ENCODE measurements around the gene IGF2BP2. TPM values are rescaled to one million over a fixed set of nuclear protein-coding genes. Genes with fewer than 3 reads are reported as not detected.

The IGF2BP2 gene
- total RNA-seq, 6 experiments from 2014 or later = 97.2 to 111 (median 100.0) TPM

DNA sequence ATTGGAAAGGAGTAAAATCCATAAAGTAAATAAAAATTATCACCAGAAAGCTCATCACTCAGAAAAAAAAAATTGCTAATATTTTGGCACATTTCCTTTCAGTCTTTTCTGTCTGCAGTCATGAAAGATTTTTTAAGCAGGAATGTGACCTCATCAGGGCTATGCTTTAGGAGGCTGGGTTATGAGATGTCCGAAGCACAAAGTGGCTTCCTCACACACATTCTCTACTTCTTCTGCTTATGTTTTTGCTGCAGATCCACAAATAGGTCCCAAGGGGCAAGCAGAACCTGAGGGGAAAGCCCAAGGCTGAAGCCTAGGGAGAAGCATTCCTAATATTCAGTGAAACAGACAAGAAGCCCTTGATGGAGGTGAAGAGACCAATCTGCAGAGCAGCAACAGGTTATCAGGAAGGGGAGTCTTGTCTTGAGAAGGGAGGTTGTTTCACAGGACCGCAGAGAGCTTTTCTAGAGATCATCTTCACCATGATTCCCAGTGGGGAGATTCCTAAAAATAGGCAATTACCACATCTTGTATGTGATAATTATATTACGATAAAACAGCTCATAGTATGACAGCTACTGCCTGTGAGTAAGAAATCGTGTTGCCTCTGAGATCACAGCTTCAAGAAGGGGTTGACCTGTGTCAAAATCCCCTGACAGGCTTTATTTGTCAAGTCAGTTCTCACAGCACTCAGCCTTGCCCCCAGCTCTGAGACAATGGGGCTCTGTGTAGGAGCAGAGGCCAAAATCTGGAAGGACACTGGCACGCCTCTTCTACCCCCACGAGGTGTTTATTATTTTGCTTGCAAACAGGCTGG lies 60.5 kb downstream of the IGF2BP2 start:
- Mint-ChIP-seq H3K9me3 (no peaks in the 10 kb centered on the region), H3K36me3 (ENCODE audit: low read depth) (no peaks in the 10 kb centered on the region), H3K27me3 (ENCODE audit: insufficient read depth) (peaks cover 4% of the 10 kb centered on the region; the same call in 1 of the 2 replicates), H3K27ac (peak overlapping the region; percentile 91), H3K4me3 (peak overlapping the region; percentile 77), H3K4me1 (ENCODE audit: low read depth) (peaks cover 88% of the 10 kb centered on the region)
- no peak for DNase-seq
- TF ChIP-seq, protein P1, sequence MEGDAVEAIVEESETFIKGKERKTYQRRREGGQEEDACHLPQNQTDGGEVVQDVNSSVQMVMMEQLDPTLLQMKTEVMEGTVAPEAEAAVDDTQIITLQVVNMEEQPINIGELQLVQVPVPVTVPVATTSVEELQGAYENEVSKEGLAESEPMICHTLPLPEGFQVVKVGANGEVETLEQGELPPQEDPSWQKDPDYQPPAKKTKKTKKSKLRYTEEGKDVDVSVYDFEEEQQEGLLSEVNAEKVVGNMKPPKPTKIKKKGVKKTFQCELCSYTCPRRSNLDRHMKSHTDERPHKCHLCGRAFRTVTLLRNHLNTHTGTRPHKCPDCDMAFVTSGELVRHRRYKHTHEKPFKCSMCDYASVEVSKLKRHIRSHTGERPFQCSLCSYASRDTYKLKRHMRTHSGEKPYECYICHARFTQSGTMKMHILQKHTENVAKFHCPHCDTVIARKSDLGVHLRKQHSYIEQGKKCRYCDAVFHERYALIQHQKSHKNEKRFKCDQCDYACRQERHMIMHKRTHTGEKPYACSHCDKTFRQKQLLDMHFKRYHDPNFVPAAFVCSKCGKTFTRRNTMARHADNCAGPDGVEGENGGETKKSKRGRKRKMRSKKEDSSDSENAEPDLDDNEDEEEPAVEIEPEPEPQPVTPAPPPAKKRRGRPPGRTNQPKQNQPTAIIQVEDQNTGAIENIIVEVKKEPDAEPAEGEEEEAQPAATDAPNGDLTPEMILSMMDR (IDR thresholded peaks at IDR 0.05) = no peak

DNA sequence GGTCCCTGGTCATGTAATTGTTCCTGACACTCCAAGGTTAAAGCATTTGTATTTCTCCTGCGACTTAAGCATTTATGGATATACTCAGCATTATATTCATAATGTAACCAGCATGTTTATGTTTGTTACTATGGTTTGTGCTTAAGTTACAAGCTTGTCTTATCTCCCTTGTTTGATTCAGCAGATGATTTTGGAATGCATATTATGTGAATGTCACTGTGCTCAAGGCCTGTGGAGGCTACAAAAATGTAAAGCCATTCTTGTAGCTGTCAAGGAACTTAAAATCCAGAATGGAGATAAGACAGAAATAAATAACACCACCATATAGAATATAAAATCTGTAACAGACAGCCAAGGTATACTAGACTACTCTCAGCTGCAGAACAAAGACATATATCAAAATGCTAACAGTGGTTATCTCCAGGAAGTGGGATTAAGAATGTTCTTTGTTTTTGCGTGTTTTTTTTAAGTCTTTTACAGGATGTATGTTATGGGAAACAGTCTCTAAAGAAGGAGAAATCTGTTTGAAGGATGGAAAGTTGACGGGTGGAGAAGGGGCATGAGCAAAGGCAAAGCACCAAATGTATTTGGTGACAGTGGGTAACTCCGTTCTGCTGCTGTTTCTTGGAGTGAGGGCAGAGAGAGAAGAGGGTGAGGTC lies 61.4 kb downstream of the IGF2BP2 start:
- Mint-ChIP-seq H3K27me3 (ENCODE audit: insufficient read depth) (peaks cover 4% of the 10 kb centered on the region; the same call in 1 of the 2 replicates), H3K4me1 (ENCODE audit: low read depth) (peaks cover 94% of the 10 kb centered on the region), H3K4me3 (peak overlapping the region; percentile 23; the same call in 1 of the 2 replicates), H3K27ac (peak overlapping the region; percentile 81), H3K9me3 (no peaks in the 10 kb centered on the region), H3K36me3 (ENCODE audit: low read depth) (no peaks in the 10 kb centered on the region)
- peak; percentile 12 for DNase-seq
- TF ChIP-seq, protein P1 (IDR thresholded peaks at IDR 0.05) = no peak

DNA sequence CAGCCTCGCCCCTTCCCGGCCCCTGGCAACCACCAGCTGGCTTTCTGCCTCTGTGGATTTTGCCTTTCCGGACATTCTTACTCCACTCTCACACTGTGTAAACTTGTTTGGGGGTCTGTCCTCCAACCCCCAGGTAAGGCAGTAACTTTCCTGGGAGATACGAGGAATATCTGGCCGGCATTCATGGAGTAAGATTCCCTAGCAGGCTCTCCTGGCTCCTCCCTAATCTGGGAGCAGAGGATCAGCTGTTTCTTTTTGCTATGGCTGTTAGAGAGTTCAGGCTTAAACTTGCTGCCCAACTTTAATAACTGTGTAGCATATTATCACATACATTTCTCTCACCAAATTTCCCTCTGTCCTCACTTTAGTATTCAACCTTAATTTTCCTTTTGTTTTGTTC lies 64.3 kb downstream of the IGF2BP2 start:
- Mint-ChIP-seq H3K27ac (peak overlapping the region; percentile 80), H3K4me1 (ENCODE audit: low read depth) (peaks cover 93% of the 10 kb centered on the region), H3K27me3 (ENCODE audit: insufficient read depth) (peaks cover 4% of the 10 kb centered on the region), H3K4me3 (peak overlapping the region; percentile 75), H3K36me3 (ENCODE audit: low read depth) (peaks cover 22% of the 10 kb centered on the region), H3K9me3 (peaks cover 5% of the 10 kb centered on the region; the same call in 1 of the 2 replicates)
- TF ChIP-seq, protein P1 (IDR thresholded peaks at IDR 0.05) = no peak
- no peak for DNase-seq

DNA sequence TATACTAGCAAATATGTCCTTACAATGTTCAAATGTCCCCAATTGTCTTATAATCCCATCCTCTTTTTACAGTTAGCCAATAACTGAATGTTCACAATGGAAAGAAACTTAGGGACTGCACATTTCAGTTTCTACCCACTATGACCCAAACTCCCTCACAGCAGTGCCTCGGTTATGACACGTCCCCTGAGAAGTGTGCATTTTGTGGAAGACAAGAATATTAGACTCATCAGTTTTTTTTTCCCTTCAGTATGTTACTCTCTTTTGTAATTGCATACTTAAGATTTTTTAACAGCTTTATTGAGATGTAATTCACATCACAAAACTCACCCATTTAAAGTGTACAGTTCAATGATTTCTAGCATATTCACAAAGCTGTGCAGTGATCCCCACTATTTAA lies 64.8 kb downstream of the IGF2BP2 start:
- DNase-seq = no peak
- Mint-ChIP-seq H3K27me3 (ENCODE audit: insufficient read depth) (peaks cover 4% of the 10 kb centered on the region), H3K4me3 (peak overlapping the region; percentile 75), H3K9me3 (peaks cover 5% of the 10 kb centered on the region; the same call in 1 of the 2 replicates), H3K4me1 (ENCODE audit: low read depth) (peaks cover 89% of the 10 kb centered on the region), H3K27ac (peak overlapping the region; percentile 80), H3K36me3 (ENCODE audit: low read depth) (peaks cover 23% of the 10 kb centered on the region)
- TF ChIP-seq, protein P1 (IDR thresholded peaks at IDR 0.05) = no peak

DNA sequence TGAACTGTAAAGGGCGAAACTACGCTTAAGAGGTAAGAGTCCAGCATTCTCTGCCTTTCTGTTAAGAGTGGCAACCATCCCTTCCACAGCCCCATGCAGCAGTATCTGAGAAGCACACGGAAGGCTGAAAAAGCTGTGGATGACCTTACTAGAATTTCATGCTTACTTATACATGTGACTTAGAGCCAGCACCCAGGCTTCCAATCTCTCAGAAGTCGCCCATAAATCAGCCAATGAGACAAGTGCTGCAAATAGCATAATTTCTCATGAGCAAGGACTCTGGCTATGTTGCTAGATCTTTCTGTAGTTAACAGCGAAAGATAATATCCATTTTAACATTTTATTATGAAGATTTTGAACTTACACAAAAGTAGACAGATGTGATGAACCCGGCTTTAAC lies 65.3 kb downstream of the IGF2BP2 start:
- H3K9me3 Mint-ChIP-seq = peaks cover 5% of the 10 kb centered on the region; the same call in 1 of the 2 replicates
- H3K36me3 Mint-ChIP-seq (ENCODE audit: low read depth) = peaks cover 27% of the 10 kb centered on the region
- H3K4me1 Mint-ChIP-seq (ENCODE audit: low read depth) = peaks cover 83% of the 10 kb centered on the region
- H3K27ac Mint-ChIP-seq = no peak overlapping the region
- peaks cover 4% of the 10 kb centered on the region for H3K27me3 Mint-ChIP-seq (ENCODE audit: insufficient read depth)
- DNase-seq = no peak
- TF ChIP-seq, protein P1 (IDR thresholded peaks at IDR 0.05) = no peak
- H3K4me3 Mint-ChIP-seq = no peak overlapping the region
